ENCODE data around the gene CSN3.
"Not testable (repeated sequence)": the region's sequence is repeated elsewhere in the genome, so short reads cannot be mapped to it uniquely, and the experiment has no call there.

The CSN3 gene

GRCh38 chr4:70242297-70242696 lies at the start of gene CSN3:
Gene CSN3 (plus strand): TSS chr4:70242597. CDS start chr4:70244820, 2,223 bp downstream.
- DNase-seq (ENCODE audit: low read depth, low spot score); H3K4me3 ChIP-seq (ENCODE audit: low read depth, low read length); in situ Hi-C loops (cut with HindIII; ENCODE audit: low sequenced_read_pairs): not testable (repeated sequence)

- no peak overlapping the region for H3K4me3 ChIP-seq (ENCODE audit: low read depth, low read length)
- DNase-seq (ENCODE audit: low read depth, low spot score) = no peak
- in situ Hi-C loops (cut with HindIII; ENCODE audit: low sequenced_read_pairs) = no loop called here
- no peak for TF ChIP-seq CTCF (IDR thresholded peaks at IDR 0.05; ENCODE audit: low read depth, low read length)
These were observed 49.5 kb upstream of the CSN3 start for GRCh38 chr4:70192895-70193294.

GRCh38 chr4:70195425-70195824 lies 47.0 kb upstream of the CSN3 start, which contains the start of gene ODAM:
Gene ODAM (plus strand): TSS chr4:70195725. CDS start chr4:70196544, 819 bp downstream.
- DNase-seq (ENCODE audit: low read depth, low spot score) = no peak
- TF ChIP-seq CTCF (IDR thresholded peaks at IDR 0.05; ENCODE audit: low read depth, low read length) = no peak
- in situ Hi-C loops (cut with HindIII; ENCODE audit: low sequenced_read_pairs) = no loop called here
- no peak within 1 kb of the TSS for H3K4me3 ChIP-seq (ENCODE audit: low read depth, low read length)

- no peak overlapping the region for H3K4me3 ChIP-seq (ENCODE audit: low read depth, low read length)
- in situ Hi-C loops (cut with HindIII; ENCODE audit: low sequenced_read_pairs) = no loop called here
- TF ChIP-seq CTCF (IDR thresholded peaks at IDR 0.05; ENCODE audit: low read depth, low read length) = no peak
- no peak for DNase-seq (ENCODE audit: low read depth, low spot score)
These were observed 45.5 kb upstream of the CSN3 start for GRCh38 chr4:70196857-70197256.

GRCh38 chr4:70197842-70198241 lies 44.6 kb upstream of the CSN3 start:
- no peak for DNase-seq (ENCODE audit: low read depth, low spot score)
- in situ Hi-C loops (cut with HindIII; ENCODE audit: low sequenced_read_pairs) = no loop called here
- H3K4me3 ChIP-seq (ENCODE audit: low read depth, low read length) = no peak overlapping the region
- TF ChIP-seq CTCF (IDR thresholded peaks at IDR 0.05; ENCODE audit: low read depth, low read length) = no peak

- no peak for DNase-seq (ENCODE audit: low read depth, low spot score)
- no peak overlapping the region for H3K4me3 ChIP-seq (ENCODE audit: low read depth, low read length)
- no peak for TF ChIP-seq CTCF (IDR thresholded peaks at IDR 0.05; ENCODE audit: low read depth, low read length)
- in situ Hi-C loops (cut with HindIII; ENCODE audit: low sequenced_read_pairs) = no loop called here
These were observed 38.8 kb upstream of the CSN3 start for GRCh38 chr4:70203601-70204000.

- H3K4me3 ChIP-seq (ENCODE audit: low read depth, low read length); DNase-seq (ENCODE audit: low read depth, low spot score); in situ Hi-C loops (cut with HindIII; ENCODE audit: low sequenced_read_pairs): not testable (repeated sequence)
These were observed 29.6 kb upstream of the CSN3 start for GRCh38 chr4:70212752-70213151.

GRCh38 chr4:70216109-70216508 lies 26.3 kb upstream of the CSN3 start:
- H3K4me3 ChIP-seq (ENCODE audit: low read depth, low read length); in situ Hi-C loops (cut with HindIII; ENCODE audit: low sequenced_read_pairs); DNase-seq (ENCODE audit: low read depth, low spot score): not testable (repeated sequence)

- DNase-seq (ENCODE audit: low read depth, low spot score); H3K4me3 ChIP-seq (ENCODE audit: low read depth, low read length); in situ Hi-C loops (cut with HindIII; ENCODE audit: low sequenced_read_pairs): not testable (repeated sequence)
These were observed 25.8 kb upstream of the CSN3 start for GRCh38 chr4:70216550-70216949.

GRCh38 chr4:70221389-70221788 lies 21.0 kb upstream of the CSN3 start:
- in situ Hi-C loops (cut with HindIII; ENCODE audit: low sequenced_read_pairs); H3K4me3 ChIP-seq (ENCODE audit: low read depth, low read length); DNase-seq (ENCODE audit: low read depth, low spot score): not testable (repeated sequence)

- H3K4me3 ChIP-seq (ENCODE audit: low read depth, low read length); DNase-seq (ENCODE audit: low read depth, low spot score); in situ Hi-C loops (cut with HindIII; ENCODE audit: low sequenced_read_pairs): not testable (repeated sequence)
These were observed 20.6 kb upstream of the CSN3 start for GRCh38 chr4:70221818-70222217.
